ENCODE data around the gene PLEKHB1. TPM values are rescaled to one million over a fixed set of nuclear protein-coding genes. Genes with fewer than 3 reads are reported as not detected.

PLEKHB1 gene
- polyA plus RNA-seq, 4 donors: 4.1 to 20.8 (median 11.9) TPM

DNA sequence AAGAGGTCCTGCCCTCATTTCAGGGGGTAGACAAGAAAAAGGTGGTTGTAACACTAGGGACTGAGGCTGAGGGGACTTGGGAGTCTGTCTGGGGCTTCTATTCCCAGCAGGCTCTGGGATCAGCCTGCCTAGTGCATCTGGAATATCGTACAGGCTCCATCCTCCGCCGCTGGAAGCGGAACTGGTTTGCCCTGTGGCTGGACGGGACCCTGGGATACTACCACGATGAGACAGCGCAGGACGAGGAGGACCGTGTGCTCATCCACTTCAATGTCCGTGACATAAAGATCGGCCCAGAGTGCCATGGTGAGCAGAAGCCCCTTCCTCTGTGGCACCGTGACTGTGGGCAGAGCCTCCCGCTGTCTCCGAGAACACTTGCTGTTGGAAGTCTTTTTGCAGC, 4.0 kb downstream of the PLEKHB1 start:
- Histone ChIP-seq H3K4me1 (ENCODE audit: control insufficient read depth in 3 of 3, insufficient read depth in 2 of 3, low read depth in 1 of 3, low read length in 2 of 3) (peaks cover 0 to 15% (median 0%) of the 10 kb centered on the region in 3 donors), H3K27me3 (ENCODE audit: control insufficient read depth in 3 of 3, insufficient read depth in 3 of 3, low read length in 3 of 3) (peaks cover 0 to 13% (median 0%) of the 10 kb centered on the region in 3 donors), H3K4me3 (ENCODE audit: low read depth in 1 of 3, low read length in 3 of 3) (no peak overlapping the region), H3K9me3 (ENCODE audit: control insufficient read depth in 2 of 2, insufficient read depth in 1 of 2, low read depth in 1 of 2, low read length in 1 of 2) (no peaks in the 10 kb centered on the region), H3K27ac (ENCODE audit: low read depth in 1 of 3, low read length in 2 of 3) (no peak overlapping the region), H3K36me3 (ENCODE audit: control insufficient read depth in 3 of 3, insufficient read depth in 2 of 3, low read depth in 1 of 3, low read length in 3 of 3) (peaks cover 0 to 6% (median 0%) of the 10 kb centered on the region in 3 donors)
- WGBS, 3 donors: 91 to 96% (median 94%) methylated on average over 14 of the region's 14 CpGs
- DNase-seq (no peak), FAIRE-seq (no peak)

DNA sequence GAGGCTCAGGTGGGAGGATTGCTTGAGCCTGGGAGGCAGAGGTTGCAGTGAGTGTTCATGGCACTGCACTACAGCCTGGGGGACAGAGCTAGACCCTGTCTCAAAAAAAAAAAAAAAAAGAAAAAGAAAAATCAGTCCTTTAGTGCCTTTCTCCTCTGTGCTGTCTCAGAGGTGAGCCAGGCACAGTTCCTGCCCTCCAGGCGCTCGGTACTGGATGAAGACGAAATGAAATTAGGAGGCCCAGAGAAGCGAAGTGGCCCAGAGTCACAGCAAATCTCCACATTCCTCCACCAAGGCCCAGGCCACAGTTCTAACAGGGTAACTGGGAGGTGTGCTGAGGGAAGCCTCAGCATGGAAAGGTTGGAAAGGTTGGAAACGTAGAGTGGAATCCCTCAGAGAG, 4.9 kb downstream of the PLEKHB1 start:
- Histone ChIP-seq H3K27ac (ENCODE audit: low read depth in 1 of 3, low read length in 2 of 3) (no peak overlapping the region), H3K27me3 (ENCODE audit: control insufficient read depth in 3 of 3, insufficient read depth in 3 of 3, low read length in 3 of 3) (peaks cover 0 to 5% (median 0%) of the 10 kb centered on the region in 3 donors), H3K36me3 (ENCODE audit: control insufficient read depth in 3 of 3, insufficient read depth in 2 of 3, low read depth in 1 of 3, low read length in 3 of 3) (peaks cover 0 to 6% (median 0%) of the 10 kb centered on the region in 3 donors), H3K9me3 (ENCODE audit: control insufficient read depth in 2 of 2, insufficient read depth in 1 of 2, low read depth in 1 of 2, low read length in 1 of 2) (no peaks in the 10 kb centered on the region), H3K4me1 (ENCODE audit: control insufficient read depth in 3 of 3, insufficient read depth in 2 of 3, low read depth in 1 of 3, low read length in 2 of 3) (peaks cover 0 to 11% (median 0%) of the 10 kb centered on the region in 3 donors), H3K4me3 (ENCODE audit: low read depth in 1 of 3, low read length in 3 of 3) (no peak overlapping the region)
- DNase-seq (no peak), FAIRE-seq (no peak)
- WGBS, 3 donors: 95% methylated on average over 5 of the region's 5 CpGs

DNA sequence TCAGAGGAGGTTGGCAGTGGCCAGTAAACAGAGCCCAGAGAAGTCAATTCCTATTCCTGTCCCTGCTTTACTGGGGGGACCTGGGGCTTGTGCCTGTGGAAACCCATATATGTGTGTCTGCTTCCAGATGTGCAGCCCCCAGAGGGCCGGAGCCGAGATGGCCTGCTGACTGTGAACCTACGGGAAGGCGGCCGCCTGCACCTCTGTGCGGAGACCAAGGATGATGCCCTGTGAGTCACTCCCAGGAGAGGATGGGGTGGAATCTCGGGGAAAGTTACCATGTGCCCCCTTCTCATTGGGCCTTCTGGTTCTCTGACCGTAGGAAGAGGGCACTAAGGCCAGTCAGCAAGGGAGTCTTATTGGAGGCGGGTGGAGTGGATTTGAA, 5.3 kb downstream of the PLEKHB1 start:
- H3K27ac ChIP-seq (ENCODE audit: low read depth in 1 of 3, low read length in 2 of 3): peak overlapping the region in 1 of 3 donors; percentile 9

DNA sequence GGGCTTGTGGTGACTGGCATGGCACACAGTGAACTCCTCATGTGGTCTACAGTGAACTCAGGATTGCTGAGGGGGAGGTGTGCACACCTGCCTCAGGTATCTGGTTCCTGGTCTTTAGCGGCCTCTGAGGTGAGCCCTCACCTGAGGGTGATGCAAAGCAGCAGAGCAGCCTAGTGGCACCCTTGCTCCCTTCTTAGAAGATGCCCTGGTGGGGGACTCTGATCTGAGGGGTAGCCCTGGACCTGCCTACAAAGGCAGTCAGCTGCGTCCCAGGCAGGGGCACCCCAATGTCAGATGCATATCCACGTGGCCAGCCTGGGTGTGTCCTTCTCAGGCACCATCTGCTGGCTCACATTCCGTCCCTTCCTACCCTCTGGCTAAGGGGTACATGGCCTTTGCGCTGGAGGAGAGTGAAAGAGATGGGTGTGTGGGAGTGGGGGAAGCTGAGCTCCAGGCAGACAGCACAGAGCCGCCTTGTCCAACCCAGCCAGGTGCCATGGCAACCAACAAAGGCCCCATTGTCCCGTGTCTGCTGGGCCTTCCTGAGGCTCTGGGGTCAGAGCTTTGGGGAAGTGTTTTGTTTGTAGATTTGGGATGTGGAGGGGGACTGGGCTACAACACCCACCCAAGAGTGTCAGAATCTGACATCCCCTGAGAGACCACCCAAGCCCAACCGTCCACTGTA, 5.8 kb downstream of the PLEKHB1 start:
- peak; percentile 31 to 58 for DNase-seq
- Histone ChIP-seq H3K36me3 (ENCODE audit: control insufficient read depth in 3 of 3, insufficient read depth in 2 of 3, low read depth in 1 of 3, low read length in 3 of 3) (peaks cover 0 to 6% (median 0%) of the 10 kb centered on the region in 3 donors), H3K9me3 (ENCODE audit: control insufficient read depth in 2 of 2, insufficient read depth in 1 of 2, low read depth in 1 of 2, low read length in 1 of 2) (no peaks in the 10 kb centered on the region), H3K27ac (ENCODE audit: low read depth in 1 of 3, low read length in 2 of 3) (peak overlapping the region in 1 of 3 donors; percentile 38), H3K27me3 (ENCODE audit: control insufficient read depth in 3 of 3, insufficient read depth in 3 of 3, low read length in 3 of 3) (no peaks in the 10 kb centered on the region), H3K4me3 (ENCODE audit: low read depth in 1 of 3, low read length in 3 of 3) (no peak overlapping the region), H3K4me1 (ENCODE audit: control insufficient read depth in 3 of 3, insufficient read depth in 2 of 3, low read depth in 1 of 3, low read length in 2 of 3) (peaks cover 0 to 11% (median 0%) of the 10 kb centered on the region in 3 donors)
- 17 to 44% (median 28%) methylated on average over 8 of the region's 8 CpGs for WGBS, 3 donors
- FAIRE-seq: no peak

More for the DNA sequence above, 5.3 kb downstream of the PLEKHB1 start:
- FAIRE-seq (no peak), DNase-seq (no peak)
- Histone ChIP-seq H3K4me1 (ENCODE audit: control insufficient read depth in 3 of 3, insufficient read depth in 2 of 3, low read depth in 1 of 3, low read length in 2 of 3) (peaks cover 0 to 11% (median 0%) of the 10 kb centered on the region in 3 donors), H3K4me3 (ENCODE audit: low read depth in 1 of 3, low read length in 3 of 3) (no peak overlapping the region), H3K9me3 (ENCODE audit: control insufficient read depth in 2 of 2, insufficient read depth in 1 of 2, low read depth in 1 of 2, low read length in 1 of 2) (no peaks in the 10 kb centered on the region), H3K36me3 (ENCODE audit: control insufficient read depth in 3 of 3, insufficient read depth in 2 of 3, low read depth in 1 of 3, low read length in 3 of 3) (peaks cover 0 to 6% (median 0%) of the 10 kb centered on the region in 3 donors), H3K27me3 (ENCODE audit: control insufficient read depth in 3 of 3, insufficient read depth in 3 of 3, low read length in 3 of 3) (peaks cover 0 to 1% (median 0%) of the 10 kb centered on the region in 3 donors)
- WGBS, 3 donors: 90 to 95% (median 93%) methylated on average over 9 of the region's 9 CpGs

DNA sequence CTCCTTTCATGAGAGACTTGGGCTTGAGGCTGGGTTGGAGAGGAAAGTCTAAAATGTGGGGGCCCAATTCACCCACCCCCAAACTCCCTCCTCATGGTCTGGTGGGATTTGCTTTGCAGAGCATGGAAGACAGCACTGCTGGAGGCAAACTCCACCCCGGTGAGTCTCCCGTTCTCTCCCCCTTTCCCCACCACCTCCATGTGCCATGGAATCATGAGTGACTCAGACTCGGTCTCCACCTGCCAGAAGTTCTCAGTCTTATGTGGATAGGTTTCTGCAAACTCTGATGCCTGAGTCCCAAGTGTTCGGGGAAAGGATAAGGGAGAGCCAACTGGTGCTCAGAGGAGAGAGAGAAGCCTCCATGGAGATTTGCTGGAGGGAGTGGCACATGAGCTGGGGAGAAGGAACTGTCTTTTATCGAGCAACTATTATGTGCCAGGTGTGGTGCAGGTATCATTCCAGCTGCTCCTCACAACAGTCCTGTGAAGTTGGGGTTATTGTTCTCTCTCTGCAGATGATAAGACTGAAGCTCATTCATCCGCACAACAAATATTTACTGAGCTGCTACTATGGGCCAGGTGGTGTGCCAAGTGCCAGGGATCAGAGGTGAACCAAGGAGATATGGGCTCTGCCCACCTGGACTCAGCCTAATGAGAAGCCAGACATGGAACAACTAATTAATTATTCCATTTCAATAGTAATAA, 6.6 kb downstream of the PLEKHB1 start:
- Histone ChIP-seq H3K4me1 (ENCODE audit: control insufficient read depth in 3 of 3, insufficient read depth in 2 of 3, low read depth in 1 of 3, low read length in 2 of 3) (peaks cover 0 to 6% (median 0%) of the 10 kb centered on the region in 3 donors), H3K27me3 (ENCODE audit: control insufficient read depth in 3 of 3, insufficient read depth in 3 of 3, low read length in 3 of 3) (no peaks in the 10 kb centered on the region), H3K4me3 (ENCODE audit: low read depth in 1 of 3, low read length in 3 of 3) (no peak overlapping the region), H3K36me3 (ENCODE audit: control insufficient read depth in 3 of 3, insufficient read depth in 2 of 3, low read depth in 1 of 3, low read length in 3 of 3) (peaks cover 0 to 6% (median 0%) of the 10 kb centered on the region in 3 donors), H3K27ac (ENCODE audit: low read depth in 1 of 3, low read length in 2 of 3) (peak overlapping the region in 1 of 3 donors; percentile 38), H3K9me3 (ENCODE audit: control insufficient read depth in 2 of 2, insufficient read depth in 1 of 2, low read depth in 1 of 2, low read length in 1 of 2) (no peaks in the 10 kb centered on the region)
- FAIRE-seq: no peak
- DNase-seq: peak in 1 of 2 donors; percentile 47
- WGBS, 3 donors: 62 to 80% (median 69%) methylated on average over 6 of the region's 6 CpGs

DNA sequence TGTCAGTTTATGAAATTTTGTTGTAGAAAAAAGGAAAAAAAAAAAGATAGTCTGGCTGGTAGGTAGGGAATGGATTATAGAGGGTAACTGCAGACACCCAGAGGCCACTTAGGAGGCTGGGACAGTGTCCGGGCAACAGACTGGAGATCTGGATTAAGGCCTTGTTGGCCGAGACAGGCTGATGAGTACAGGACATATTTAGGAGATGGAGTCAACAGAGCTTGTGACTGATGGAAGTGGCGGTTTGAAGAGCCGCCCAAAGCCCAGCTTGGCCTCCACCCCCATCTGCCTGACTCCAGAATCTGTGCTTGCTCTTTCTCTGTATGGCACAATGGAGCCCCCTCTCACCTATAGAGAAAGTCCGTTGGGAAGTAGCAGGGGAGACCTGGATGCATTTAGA, 7.6 kb downstream of the PLEKHB1 start:
- Histone ChIP-seq H3K4me1 (ENCODE audit: control insufficient read depth in 3 of 3, insufficient read depth in 2 of 3, low read depth in 1 of 3, low read length in 2 of 3) (peaks cover 0 to 6% (median 0%) of the 10 kb centered on the region in 3 donors), H3K27me3 (ENCODE audit: control insufficient read depth in 3 of 3, insufficient read depth in 3 of 3, low read length in 3 of 3) (no peaks in the 10 kb centered on the region), H3K36me3 (ENCODE audit: control insufficient read depth in 3 of 3, insufficient read depth in 2 of 3, low read depth in 1 of 3, low read length in 3 of 3) (peaks cover 0 to 6% (median 0%) of the 10 kb centered on the region in 3 donors), H3K9me3 (ENCODE audit: control insufficient read depth in 2 of 2, insufficient read depth in 1 of 2, low read depth in 1 of 2, low read length in 1 of 2) (no peaks in the 10 kb centered on the region), H3K4me3 (ENCODE audit: low read depth in 1 of 3, low read length in 3 of 3) (no peak overlapping the region), H3K27ac (ENCODE audit: low read depth in 1 of 3, low read length in 2 of 3) (no peak overlapping the region)
- FAIRE-seq (no peak), DNase-seq (no peak)
- 83 to 98% (median 87%) methylated on average over 5 of the region's 5 CpGs for WGBS, 3 donors

DNA sequence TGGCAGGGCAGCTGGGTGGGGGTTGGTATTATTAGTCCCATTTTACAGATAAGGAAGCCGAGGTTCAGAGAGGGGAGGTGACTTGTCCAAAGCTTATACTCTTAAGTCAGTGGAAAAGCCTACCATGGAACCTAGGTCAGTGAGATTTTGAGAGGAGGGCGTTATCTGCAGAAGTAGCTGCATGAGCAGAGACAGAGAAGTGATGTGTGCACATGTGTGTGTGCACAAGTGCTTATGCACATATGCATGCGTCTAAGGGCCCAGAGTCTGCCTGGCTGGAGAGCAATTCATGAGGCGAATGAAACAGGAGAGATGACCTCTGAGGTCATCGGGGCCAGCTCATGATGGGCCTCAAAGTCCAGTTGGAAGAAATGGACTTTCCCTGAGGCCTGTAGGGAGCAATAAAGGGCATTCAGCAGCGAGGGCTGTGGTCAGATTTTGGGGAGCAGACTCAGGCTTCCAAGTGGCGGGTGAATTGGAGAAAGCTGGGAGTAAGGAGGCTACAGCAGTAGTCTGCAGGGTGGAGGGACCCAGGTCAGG, 8.2 kb downstream of the PLEKHB1 start:
- no peaks in the 10 kb centered on the region for H3K9me3 ChIP-seq (ENCODE audit: control insufficient read depth in 2 of 2, insufficient read depth in 1 of 2, low read depth in 1 of 2, low read length in 1 of 2)
- no peaks in the 10 kb centered on the region for H3K27me3 ChIP-seq (ENCODE audit: control insufficient read depth in 3 of 3, insufficient read depth in 3 of 3, low read length in 3 of 3)
- DNase-seq: no peak
- no peak overlapping the region for H3K4me3 ChIP-seq (ENCODE audit: low read depth in 1 of 3, low read length in 3 of 3)
- H3K27ac ChIP-seq (ENCODE audit: low read depth in 1 of 3, low read length in 2 of 3): no peak overlapping the region
- H3K36me3 ChIP-seq (ENCODE audit: control insufficient read depth in 3 of 3, insufficient read depth in 2 of 3, low read depth in 1 of 3, low read length in 3 of 3): peaks cover 0 to 6% (median 0%) of the 10 kb centered on the region in 3 donors
- peaks cover 0 to 6% (median 0%) of the 10 kb centered on the region in 3 donors for H3K4me1 ChIP-seq (ENCODE audit: control insufficient read depth in 3 of 3, insufficient read depth in 2 of 3, low read depth in 1 of 3, low read length in 2 of 3)
- 79 to 88% (median 80%) methylated on average over 7 of the region's 7 CpGs for WGBS, 3 donors
- FAIRE-seq: no peak

DNA sequence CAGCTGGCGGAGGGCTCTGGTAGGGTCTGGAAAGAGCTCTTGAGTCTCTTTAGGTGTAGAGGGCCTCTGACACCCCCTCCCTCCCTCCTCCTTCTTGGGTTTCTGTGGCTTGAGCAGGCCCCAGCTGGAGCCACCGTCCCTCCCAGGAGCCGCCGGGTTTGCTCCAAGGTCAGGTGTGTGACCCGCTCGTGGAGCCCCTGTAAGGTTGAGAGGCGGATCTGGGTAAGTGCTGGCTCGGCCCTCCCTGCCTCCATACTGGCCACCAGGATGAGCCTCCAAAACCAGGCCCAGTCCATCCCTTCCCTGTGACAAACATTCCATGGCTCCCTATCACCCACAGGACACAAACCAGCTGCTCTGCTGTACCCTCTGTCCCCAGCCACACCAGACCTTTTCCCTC, 9.3 kb downstream of the PLEKHB1 start:
- Histone ChIP-seq H3K27ac (ENCODE audit: low read depth in 1 of 3, low read length in 2 of 3) (no peak overlapping the region), H3K4me1 (ENCODE audit: control insufficient read depth in 3 of 3, insufficient read depth in 2 of 3, low read depth in 1 of 3, low read length in 2 of 3) (peaks cover 0 to 11% (median 1%) of the 10 kb centered on the region in 3 donors), H3K9me3 (ENCODE audit: control insufficient read depth in 2 of 2, insufficient read depth in 1 of 2, low read depth in 1 of 2, low read length in 1 of 2) (no peaks in the 10 kb centered on the region), H3K36me3 (ENCODE audit: control insufficient read depth in 3 of 3, insufficient read depth in 2 of 3, low read depth in 1 of 3, low read length in 3 of 3) (peaks cover 0 to 3% (median 0%) of the 10 kb centered on the region in 3 donors), H3K4me3 (ENCODE audit: low read depth in 1 of 3, low read length in 3 of 3) (no peak overlapping the region), H3K27me3 (ENCODE audit: control insufficient read depth in 3 of 3, insufficient read depth in 3 of 3, low read length in 3 of 3) (no peaks in the 10 kb centered on the region)
- FAIRE-seq: no peak
- no peak for DNase-seq
- WGBS, 3 donors: 94 to 99% (median 95%) methylated on average over 8 of the region's 8 CpGs
